ENCODE results near the gene METTL5.
"Not testable (repeated sequence)": the region's sequence is repeated elsewhere in the genome, so short reads cannot be mapped to it uniquely, and the experiment has no call there.

Gene METTL5

DNA sequence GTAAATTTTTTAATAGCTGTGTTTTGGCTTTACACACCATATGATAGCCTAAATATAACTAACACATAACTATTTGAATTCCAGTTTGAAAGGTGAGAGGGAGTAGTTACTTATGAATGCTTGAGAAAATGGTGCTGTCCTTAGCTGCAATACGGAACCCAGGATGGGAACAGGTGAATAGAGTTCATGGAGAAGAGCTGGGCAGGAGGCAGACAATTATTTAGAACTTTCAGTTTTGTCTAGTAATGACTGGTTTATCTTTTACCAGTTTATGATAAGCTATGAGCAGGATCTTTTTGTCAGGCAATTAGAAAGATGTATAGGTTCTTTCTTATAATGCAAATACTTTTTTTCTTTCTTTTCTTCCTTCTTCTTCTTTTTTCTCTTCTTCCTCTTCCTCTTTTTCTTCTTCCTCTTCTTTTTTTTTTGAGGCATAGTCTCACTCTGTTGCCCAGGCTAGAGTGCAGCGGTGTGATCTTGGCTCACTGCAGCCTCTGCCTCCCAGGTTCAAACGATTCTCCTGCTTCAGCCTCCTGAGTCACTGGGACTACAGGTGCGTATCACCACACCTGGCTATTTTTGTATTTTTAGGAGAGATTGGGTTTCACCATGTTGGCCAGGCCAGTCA is 28.4 kb upstream of the METTL5 start:
- Histone ChIP-seq H3K9ac (ENCODE audit: low read length) (no peak overlapping the region), H3F3A (ENCODE audit: insufficient read depth) (peaks cover 12% of the 10 kb centered on the region; the same call in 1 of the 2 replicates), H3K36me3 (ENCODE audit: low read length) (no peaks in the 10 kb centered on the region), H3K79me2 (ENCODE audit: insufficient read depth, low read length) (peaks cover 25% of the 10 kb centered on the region), H3K9me3 (ENCODE audit: insufficient read depth, low read length) (no peaks in the 10 kb centered on the region), H3K27me3 (ENCODE audit: low read length) (no peaks in the 10 kb centered on the region), H3K9me2 (replicated peaks; ENCODE audit: insufficient read depth, low read length) (no peaks in the 10 kb centered on the region), H4K20me1 (ENCODE audit: low read depth, low read length) (no peaks in the 10 kb centered on the region), H3K4me3 (ENCODE audit: insufficient read depth, low read length, poor library complexity, severe bottlenecking) (peak overlapping the region; percentile 47), H3K4me2 (ENCODE audit: low read depth, low read length, poor library complexity, severe bottlenecking) (peak overlapping the region; percentile 93), H2AFZ (ENCODE audit: low read depth, low read length, severe bottlenecking) (peak overlapping the region; percentile 89), H3K27ac (ENCODE audit: low read depth, low read length) (peak overlapping the region; percentile 57)
- TF ChIP-seq, protein P1, sequence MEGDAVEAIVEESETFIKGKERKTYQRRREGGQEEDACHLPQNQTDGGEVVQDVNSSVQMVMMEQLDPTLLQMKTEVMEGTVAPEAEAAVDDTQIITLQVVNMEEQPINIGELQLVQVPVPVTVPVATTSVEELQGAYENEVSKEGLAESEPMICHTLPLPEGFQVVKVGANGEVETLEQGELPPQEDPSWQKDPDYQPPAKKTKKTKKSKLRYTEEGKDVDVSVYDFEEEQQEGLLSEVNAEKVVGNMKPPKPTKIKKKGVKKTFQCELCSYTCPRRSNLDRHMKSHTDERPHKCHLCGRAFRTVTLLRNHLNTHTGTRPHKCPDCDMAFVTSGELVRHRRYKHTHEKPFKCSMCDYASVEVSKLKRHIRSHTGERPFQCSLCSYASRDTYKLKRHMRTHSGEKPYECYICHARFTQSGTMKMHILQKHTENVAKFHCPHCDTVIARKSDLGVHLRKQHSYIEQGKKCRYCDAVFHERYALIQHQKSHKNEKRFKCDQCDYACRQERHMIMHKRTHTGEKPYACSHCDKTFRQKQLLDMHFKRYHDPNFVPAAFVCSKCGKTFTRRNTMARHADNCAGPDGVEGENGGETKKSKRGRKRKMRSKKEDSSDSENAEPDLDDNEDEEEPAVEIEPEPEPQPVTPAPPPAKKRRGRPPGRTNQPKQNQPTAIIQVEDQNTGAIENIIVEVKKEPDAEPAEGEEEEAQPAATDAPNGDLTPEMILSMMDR (IDR thresholded peaks at IDR 0.05; ENCODE audit: insufficient read depth, low read length, poor library complexity, severe bottlenecking), result no peak
- TF ChIP-seq EZH2phosphoT487 (conservative IDR thresholded peaks at IDR 0.05; ENCODE audit: low read length), result no peak

DNA sequence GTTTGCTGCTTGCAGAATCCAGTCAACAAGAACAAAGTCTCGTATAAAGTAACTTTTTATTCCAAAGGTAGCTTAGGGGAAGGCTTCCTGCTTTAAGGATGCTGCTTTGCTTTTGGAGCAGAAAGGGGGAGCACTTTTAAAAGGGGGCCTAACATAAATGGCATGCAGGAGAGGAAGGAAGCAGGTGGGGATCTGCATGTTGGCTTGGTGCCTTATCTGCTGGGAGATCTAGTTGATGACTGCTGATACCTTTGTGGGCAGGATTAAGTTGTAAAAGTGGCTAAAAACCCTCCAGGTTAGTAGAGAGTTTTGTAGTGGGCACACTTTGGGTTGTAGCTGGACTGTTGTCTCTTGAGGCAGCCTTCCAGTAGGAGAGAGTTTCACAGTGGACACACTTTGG is 25.0 kb upstream of the METTL5 start:
- no peaks in the 10 kb centered on the region for H3K9me3 ChIP-seq (ENCODE audit: insufficient read depth, low read length)
- no peaks in the 10 kb centered on the region for H3K9me2 ChIP-seq (replicated peaks; ENCODE audit: insufficient read depth, low read length)
- H3K4me2 ChIP-seq (ENCODE audit: low read depth, low read length, poor library complexity, severe bottlenecking), result no peak overlapping the region
- no peaks in the 10 kb centered on the region for H4K20me1 ChIP-seq (ENCODE audit: low read depth, low read length)
- H3K27me3 ChIP-seq (ENCODE audit: low read length), result no peaks in the 10 kb centered on the region
- H3K9ac ChIP-seq (ENCODE audit: low read length), result no peak overlapping the region
- H3K36me3 ChIP-seq (ENCODE audit: low read length), result no peaks in the 10 kb centered on the region
- H3F3A ChIP-seq (ENCODE audit: insufficient read depth), result peaks cover 10% of the 10 kb centered on the region; the same call in 1 of the 2 replicates
- H3K79me2 ChIP-seq (ENCODE audit: insufficient read depth, low read length), result peaks cover 36% of the 10 kb centered on the region
- no peak overlapping the region for H2AFZ ChIP-seq (ENCODE audit: low read depth, low read length, severe bottlenecking)
- H3K27ac ChIP-seq (ENCODE audit: low read depth, low read length), result no peak overlapping the region
- TF ChIP-seq, protein P1 (IDR thresholded peaks at IDR 0.05; ENCODE audit: insufficient read depth, low read length, poor library complexity, severe bottlenecking), result no peak
- TF ChIP-seq EZH2phosphoT487 (conservative IDR thresholded peaks at IDR 0.05; ENCODE audit: low read length), result no peak
- no peak overlapping the region for H3K4me3 ChIP-seq (ENCODE audit: insufficient read depth, low read length, poor library complexity, severe bottlenecking)

DNA sequence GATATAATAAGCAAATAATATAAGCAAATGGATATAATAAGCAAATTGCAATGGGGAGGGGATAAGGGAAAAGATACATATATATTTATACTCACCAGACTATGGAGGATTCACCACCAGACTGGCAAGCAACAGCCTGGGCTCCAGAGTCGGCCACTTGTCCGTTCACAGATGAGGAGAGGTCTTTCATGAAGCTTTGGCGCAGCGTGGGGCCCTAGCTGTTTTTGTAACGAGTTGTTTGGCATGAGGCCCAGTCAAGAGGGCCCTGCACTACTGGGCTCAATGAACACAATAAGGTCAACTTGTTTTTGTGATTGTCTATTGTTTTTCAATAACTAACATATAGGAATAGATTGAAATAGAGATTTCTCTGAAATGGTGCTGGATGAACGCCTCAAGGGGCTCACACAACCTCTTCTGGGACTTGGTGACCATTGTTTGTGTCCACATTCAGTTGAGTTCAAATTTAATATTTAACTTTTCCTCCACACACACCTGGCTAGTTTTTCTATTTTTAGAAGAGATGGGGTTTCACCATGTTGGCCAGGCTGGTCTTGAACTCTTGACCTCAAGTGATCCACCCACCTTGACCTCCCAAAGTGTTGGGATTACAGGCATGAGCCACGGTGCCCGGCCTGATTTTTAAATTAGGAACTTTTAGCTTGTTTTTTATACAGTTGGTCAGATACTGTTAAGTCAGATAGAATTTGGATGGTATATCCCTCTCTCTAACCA is 24.4 kb upstream of the METTL5 start:
- not testable (repeated sequence) for H4K20me1 ChIP-seq (ENCODE audit: low read depth, low read length); H3K4me3 ChIP-seq (ENCODE audit: insufficient read depth, low read length, poor library complexity, severe bottlenecking); H2AFZ ChIP-seq (ENCODE audit: low read depth, low read length, severe bottlenecking); H3K9me2 ChIP-seq (replicated peaks; ENCODE audit: insufficient read depth, low read length); H3K9ac ChIP-seq (ENCODE audit: low read length); H3K27me3 ChIP-seq (ENCODE audit: low read length); H3F3A ChIP-seq (ENCODE audit: insufficient read depth); H3K9me3 ChIP-seq (ENCODE audit: insufficient read depth, low read length); H3K27ac ChIP-seq (ENCODE audit: low read depth, low read length); H3K4me2 ChIP-seq (ENCODE audit: low read depth, low read length, poor library complexity, severe bottlenecking); H3K36me3 ChIP-seq (ENCODE audit: low read length)
- peaks cover 36% of the 10 kb centered on the region for H3K79me2 ChIP-seq (ENCODE audit: insufficient read depth, low read length)

DNA sequence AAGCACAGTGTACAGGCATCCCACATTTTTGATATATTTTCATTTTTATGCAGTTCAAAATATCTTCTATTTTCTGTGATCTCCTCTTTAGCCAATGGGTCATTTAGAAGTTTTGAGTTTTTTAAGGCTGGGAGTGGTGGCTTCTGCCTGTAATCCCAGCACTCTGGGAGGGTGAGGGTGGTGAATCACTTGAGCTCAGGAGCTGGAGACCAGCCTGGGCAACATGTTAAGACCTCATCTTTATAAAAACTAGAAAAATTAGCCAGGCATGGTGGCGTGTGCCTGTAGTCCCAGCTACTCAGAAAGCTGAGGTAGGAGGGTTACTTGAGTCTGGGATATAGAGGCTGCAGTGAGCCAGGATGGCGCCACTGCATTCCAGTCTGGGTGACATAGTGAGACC is 20.3 kb upstream of the METTL5 start:
- Histone ChIP-seq H3K4me2 (ENCODE audit: low read depth, low read length, poor library complexity, severe bottlenecking) (no peak overlapping the region), H4K20me1 (ENCODE audit: low read depth, low read length) (no peaks in the 10 kb centered on the region), H3K27ac (ENCODE audit: low read depth, low read length) (no peak overlapping the region), H3K79me2 (ENCODE audit: insufficient read depth, low read length) (peaks cover 35% of the 10 kb centered on the region), H3K27me3 (ENCODE audit: low read length) (no peaks in the 10 kb centered on the region), H3K36me3 (ENCODE audit: low read length) (no peaks in the 10 kb centered on the region), H3F3A (ENCODE audit: insufficient read depth) (no peaks in the 10 kb centered on the region), H2AFZ (ENCODE audit: low read depth, low read length, severe bottlenecking) (no peak overlapping the region), H3K9ac (ENCODE audit: low read length) (no peak overlapping the region), H3K9me3 (ENCODE audit: insufficient read depth, low read length) (no peaks in the 10 kb centered on the region), H3K4me3 (ENCODE audit: insufficient read depth, low read length, poor library complexity, severe bottlenecking) (no peak overlapping the region), H3K9me2 (replicated peaks; ENCODE audit: insufficient read depth, low read length) (no peaks in the 10 kb centered on the region)
- no peak for TF ChIP-seq EZH2phosphoT487 (conservative IDR thresholded peaks at IDR 0.05; ENCODE audit: low read length)
- TF ChIP-seq, protein P1 (IDR thresholded peaks at IDR 0.05; ENCODE audit: insufficient read depth, low read length, poor library complexity, severe bottlenecking), result no peak

DNA sequence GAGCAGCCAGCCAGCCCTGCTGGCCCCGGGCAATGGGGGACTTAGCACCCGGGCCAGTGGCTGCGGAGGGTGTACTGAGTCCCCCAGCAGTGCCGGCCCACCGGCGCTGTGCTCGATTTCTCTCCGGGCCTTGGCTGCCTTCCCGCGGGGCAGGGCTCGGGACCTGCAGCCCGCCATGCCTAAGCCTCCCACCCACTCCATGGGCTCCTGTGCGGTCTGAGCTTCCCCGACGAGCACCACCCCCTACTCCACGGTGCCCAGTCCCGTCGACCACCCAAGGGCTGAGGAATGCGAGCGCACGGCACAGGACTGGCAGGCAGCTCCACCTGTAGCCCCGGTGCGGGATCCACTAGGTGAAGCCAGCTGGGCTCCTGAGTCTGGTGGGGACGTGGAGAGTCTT is 16.9 kb upstream of the METTL5 start:
- H3K36me3 ChIP-seq (ENCODE audit: low read length); H3K4me2 ChIP-seq (ENCODE audit: low read depth, low read length, poor library complexity, severe bottlenecking); H3K27ac ChIP-seq (ENCODE audit: low read depth, low read length); H3F3A ChIP-seq (ENCODE audit: insufficient read depth); H3K9ac ChIP-seq (ENCODE audit: low read length); H3K4me3 ChIP-seq (ENCODE audit: insufficient read depth, low read length, poor library complexity, severe bottlenecking); H3K9me3 ChIP-seq (ENCODE audit: insufficient read depth, low read length); H2AFZ ChIP-seq (ENCODE audit: low read depth, low read length, severe bottlenecking); H3K27me3 ChIP-seq (ENCODE audit: low read length); H4K20me1 ChIP-seq (ENCODE audit: low read depth, low read length); H3K9me2 ChIP-seq (replicated peaks; ENCODE audit: insufficient read depth, low read length): not testable (repeated sequence)
- H3K79me2 ChIP-seq (ENCODE audit: insufficient read depth, low read length), result peaks cover 36% of the 10 kb centered on the region; the same call in 1 of the 2 replicates
